Nephron (organoid): Measurements from ENCODE around the gene CCDC116.

Experiments
- H3K27ac Mint-ChIP-seq, 3 experiments: 2 replicates each; pipeline ENCODE4 v1.8.0; 2020; ENCODE audit warnings: mixed read lengths in 3 of 3, mild to moderate bottlenecking in 2 of 3, moderate library complexity in 1 of 3
- H3K27me3 Mint-ChIP-seq: 2 replicates; pipeline ENCODE4 v1.8.0; 2021; ENCODE audit warnings: low read depth, mild to moderate bottlenecking, moderate library complexity, mixed read lengths
- H3K36me3 Mint-ChIP-seq: 2 replicates; pipeline ENCODE4 v1.8.0; 2020; ENCODE audit warnings: low read depth, mixed read lengths
- H3K4me1 Mint-ChIP-seq: 2 replicates; pipeline ENCODE4 v1.8.0; 2020; ENCODE audit warnings: mixed read lengths
- H3K4me3 Mint-ChIP-seq, 3 experiments: 2 replicates each; pipeline ENCODE4 v1.8.0; 2020; ENCODE audit warnings: mild to moderate bottlenecking in 3 of 3, mixed read lengths in 3 of 3, moderate library complexity in 2 of 3
- H3K9me3 Mint-ChIP-seq: 2 replicates; pipeline ENCODE4 v1.8.0; 2020; ENCODE audit warnings: mixed read lengths
- CTCF ChIP-seq, 3 experiments: fragments of 200-600 bp; sonication (generic); IDR thresholded peaks; one replicate each; pipeline ENCODE4 v1.5.0; 2021; ENCODE audit warnings: antibody characterized with exemption in 3 of 3; ENCODE audit not compliant: unreplicated experiment in 3 of 3

The CCDC116 gene

GRCh38 chr22:21652547-21653545, 20.3 kb downstream of the CCDC116 start:
- peak overlapping the region in 1 of 3 experiments; percentile 95 for H3K27ac Mint-ChIP-seq
- no peak for TF ChIP-seq CTCF (IDR thresholded peaks at IDR 0.05; ENCODE audit: unreplicated experiment in 3 of 3)
- H3K9me3 Mint-ChIP-seq, result no peaks in the 10 kb centered on the region
- peaks cover 26% of the 10 kb centered on the region for H3K4me1 Mint-ChIP-seq
- H3K27me3 Mint-ChIP-seq, result peaks cover 12% of the 10 kb centered on the region
- peak overlapping the region; percentile 95 to 97 (median 96) for H3K4me3 Mint-ChIP-seq
- peaks cover 5% of the 10 kb centered on the region for H3K36me3 Mint-ChIP-seq

GRCh38 chr22:21657020-21657359, 24.4 kb downstream of the CCDC116 start:
- TF ChIP-seq CTCF (IDR thresholded peaks at IDR 0.05; ENCODE audit: unreplicated experiment in 3 of 3), result no peak
- H3K4me1 Mint-ChIP-seq, result peaks cover 6% of the 10 kb centered on the region

GRCh38 chr22:21657360-21658032, 24.9 kb downstream of the CCDC116 start:
- no peak overlapping the region for H3K27ac Mint-ChIP-seq
- TF ChIP-seq CTCF (IDR thresholded peaks at IDR 0.05; ENCODE audit: unreplicated experiment in 3 of 3), result peak in 2 of 3 experiments; percentile 13 to 30
- H3K36me3 Mint-ChIP-seq, result peaks cover 5% of the 10 kb centered on the region
- H3K4me3 Mint-ChIP-seq, result peak overlapping the region; percentile 81 to 84 (median 84)
- no peaks in the 10 kb centered on the region for H3K9me3 Mint-ChIP-seq
- peaks cover 22% of the 10 kb centered on the region for H3K27me3 Mint-ChIP-seq
- H3K4me1 Mint-ChIP-seq, result peaks cover 6% of the 10 kb centered on the region

More at GRCh38 chr22:21657020-21657359, 24.4 kb downstream of the CCDC116 start:
- Mint-ChIP-seq H3K27me3 (peaks cover 22% of the 10 kb centered on the region), H3K27ac (peak overlapping the region in 1 of 3 experiments; percentile 35), H3K36me3 (peaks cover 5% of the 10 kb centered on the region), H3K9me3 (no peaks in the 10 kb centered on the region), H3K4me3 (peak overlapping the region; percentile 73 to 80 (median 78))

GRCh38 chr22:21659864-21660525, 27.4 kb downstream of the CCDC116 start:
- Mint-ChIP-seq H3K27me3 (peaks cover 22% of the 10 kb centered on the region), H3K4me3 (peak overlapping the region in 2 of 3 experiments; percentile 22 to 42), H3K4me1 (peaks cover 11% of the 10 kb centered on the region), H3K27ac (no peak overlapping the region), H3K9me3 (no peaks in the 10 kb centered on the region), H3K36me3 (no peaks in the 10 kb centered on the region)
- TF ChIP-seq CTCF (IDR thresholded peaks at IDR 0.05; ENCODE audit: unreplicated experiment in 3 of 3), result no peak

GRCh38 chr22:21660904-21661303, 28.3 kb downstream of the CCDC116 start:
- peaks cover 22% of the 10 kb centered on the region for H3K27me3 Mint-ChIP-seq
- no peak overlapping the region for H3K4me3 Mint-ChIP-seq
- no peak for TF ChIP-seq CTCF (IDR thresholded peaks at IDR 0.05; ENCODE audit: unreplicated experiment in 3 of 3)
- peaks cover 11% of the 10 kb centered on the region for H3K4me1 Mint-ChIP-seq
- no peak overlapping the region for H3K27ac Mint-ChIP-seq
- H3K36me3 Mint-ChIP-seq, result no peaks in the 10 kb centered on the region
- H3K9me3 Mint-ChIP-seq, result no peaks in the 10 kb centered on the region
